HG02610 (cell line): ENCODE results near the gene KCNJ16.

Experiments used
- ATAC-seq: cut with Tn5 transposase; IDR thresholded peaks from one replicate; pipeline ENCODE4 v1.9.1; 2021; ENCODE audit warnings: mild to moderate bottlenecking, moderate library complexity; ENCODE audit not compliant: unreplicated experiment

Gene KCNJ16

DNA sequence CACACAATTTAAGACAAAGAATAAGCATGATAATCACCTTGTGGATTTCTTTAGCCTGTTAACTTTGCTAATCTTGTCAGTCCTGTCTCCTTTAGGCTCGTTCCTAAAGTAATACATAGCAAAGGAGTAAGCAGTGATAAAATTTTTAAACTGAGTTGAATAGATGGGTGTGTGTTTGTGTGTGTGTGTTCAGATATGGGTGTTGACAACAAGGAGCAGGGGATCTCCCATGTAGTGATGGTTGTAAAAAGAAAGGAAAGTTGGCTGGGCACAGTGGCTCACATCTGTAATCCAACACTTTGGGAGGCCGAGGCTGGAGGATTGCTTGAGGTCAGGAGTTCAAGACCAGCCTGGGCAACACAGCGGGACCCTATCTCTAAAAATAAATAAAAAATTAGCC is 49.7 kb downstream of the KCNJ16 start:
- ATAC-seq, result no peak

DNA sequence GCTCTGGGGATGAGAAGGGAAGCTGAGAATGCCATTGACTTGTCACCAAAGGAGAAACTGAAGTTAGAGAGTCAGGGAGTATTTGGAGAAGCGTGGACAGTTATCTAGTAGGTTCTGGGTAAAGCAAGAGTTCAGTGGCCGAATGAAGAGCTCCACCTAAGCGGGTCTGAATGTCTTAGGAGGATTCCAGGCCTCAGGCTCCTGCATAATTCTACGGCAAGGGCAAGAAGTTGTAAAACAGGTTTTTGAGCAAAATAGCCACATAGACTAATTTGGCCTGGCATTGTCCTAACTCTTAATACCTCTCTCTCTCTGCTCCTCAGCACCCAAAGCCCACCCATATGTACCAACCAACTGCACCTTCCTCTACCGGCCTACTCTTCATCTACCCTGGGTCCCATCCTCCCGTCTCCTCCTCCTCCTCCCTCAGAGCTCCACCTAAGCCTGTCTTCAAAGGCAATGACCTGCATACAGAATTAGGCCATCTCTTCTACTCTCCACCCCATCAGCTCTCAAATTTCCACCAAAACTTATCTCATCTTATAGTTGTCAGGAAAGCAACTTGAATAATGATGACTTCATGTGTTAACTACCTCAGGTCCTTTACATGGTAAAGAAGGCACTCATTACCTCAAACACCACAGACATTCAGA is 52.3 kb downstream of the KCNJ16 start:
- ATAC-seq, result no peak

DNA sequence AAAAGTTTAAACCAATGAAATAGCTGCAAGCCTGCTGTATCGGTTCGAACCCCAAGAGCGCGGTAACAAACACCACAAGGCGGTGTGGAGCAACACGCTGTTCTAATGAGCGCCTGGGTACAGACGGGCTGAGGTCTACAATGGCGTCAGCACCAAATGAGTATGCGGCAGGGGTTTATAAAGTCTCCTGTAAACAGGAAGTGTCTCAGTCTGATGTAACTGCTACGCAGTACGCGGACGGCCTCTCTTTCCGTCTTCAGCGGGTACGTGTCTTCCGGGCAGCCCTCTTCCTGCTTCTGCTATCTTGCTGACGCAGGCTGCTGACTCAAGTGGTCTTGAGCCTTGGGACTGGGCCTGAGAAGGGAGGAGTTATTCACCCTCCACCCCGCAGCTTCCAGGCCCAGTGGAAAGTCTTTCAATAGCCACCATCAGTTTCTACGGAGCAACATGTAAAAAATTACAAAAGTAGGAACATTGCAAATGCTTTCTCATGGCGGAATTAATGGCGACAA is 53.8 kb downstream of the KCNJ16 start:
- no peak for ATAC-seq

DNA sequence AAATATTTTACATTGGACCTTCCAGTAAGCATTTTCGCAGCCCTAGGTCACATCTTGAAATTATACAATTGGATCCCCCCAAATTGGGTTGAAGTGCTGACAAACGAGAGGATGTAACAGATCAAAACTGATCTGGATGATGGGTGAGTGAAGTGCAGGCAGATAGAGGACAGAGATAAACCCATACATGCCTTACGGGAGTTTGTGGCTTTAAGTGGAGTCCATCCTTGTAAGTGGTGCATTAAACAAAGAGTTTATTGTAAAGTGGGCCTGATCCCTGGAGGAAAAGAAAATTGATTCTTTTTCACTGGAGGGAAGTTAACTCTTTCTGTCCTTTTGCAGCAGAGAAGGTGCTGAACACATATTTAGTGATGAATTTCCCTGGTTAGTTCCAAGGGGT is 55.3 kb downstream of the KCNJ16 start:
- ATAC-seq, result no peak

- ATAC-seq, result no peak
Observed at GRCh38 chr17:70132505-70132904, 57.5 kb downstream of the KCNJ16 start.

DNA sequence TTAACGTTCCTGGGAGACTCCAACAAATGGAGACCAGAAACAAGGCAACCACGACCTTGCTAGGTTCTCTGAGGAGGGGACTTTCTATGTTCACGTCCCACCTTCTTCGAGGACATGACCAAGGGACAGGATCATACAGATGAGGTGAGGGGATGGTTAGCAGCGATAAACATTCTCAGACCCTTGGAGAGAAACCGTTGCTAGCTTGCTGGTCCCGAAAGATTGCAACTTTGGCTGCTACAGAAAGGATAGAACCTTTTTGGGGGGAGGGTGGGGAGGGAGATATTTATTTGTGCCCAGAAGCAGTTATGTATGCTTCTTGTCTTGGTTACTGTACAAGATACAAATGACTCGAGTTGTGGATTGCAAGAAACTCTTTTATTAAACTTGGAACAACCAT is 59.0 kb downstream of the KCNJ16 start:
- no peak for ATAC-seq

DNA sequence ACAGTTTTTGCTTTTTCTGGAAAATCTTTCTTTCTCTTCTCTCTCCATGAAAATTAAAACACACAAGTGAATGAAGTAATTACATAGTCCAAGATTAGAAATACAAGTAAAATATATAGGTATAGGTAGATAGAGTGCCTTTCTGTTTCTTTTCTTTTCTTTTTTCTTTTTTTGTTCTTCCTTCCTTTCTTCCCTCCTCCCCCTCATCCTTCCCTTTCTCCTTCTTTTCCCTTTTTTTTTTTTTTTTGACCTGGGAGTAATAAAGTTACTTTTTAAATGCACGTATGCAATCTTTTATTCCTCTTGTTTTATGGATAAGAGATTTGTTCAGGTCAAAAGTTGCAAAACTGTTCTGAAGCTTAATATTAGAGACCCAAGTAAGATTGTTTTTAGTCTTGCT is 59.8 kb downstream of the KCNJ16 start:
- no peak for ATAC-seq

DNA sequence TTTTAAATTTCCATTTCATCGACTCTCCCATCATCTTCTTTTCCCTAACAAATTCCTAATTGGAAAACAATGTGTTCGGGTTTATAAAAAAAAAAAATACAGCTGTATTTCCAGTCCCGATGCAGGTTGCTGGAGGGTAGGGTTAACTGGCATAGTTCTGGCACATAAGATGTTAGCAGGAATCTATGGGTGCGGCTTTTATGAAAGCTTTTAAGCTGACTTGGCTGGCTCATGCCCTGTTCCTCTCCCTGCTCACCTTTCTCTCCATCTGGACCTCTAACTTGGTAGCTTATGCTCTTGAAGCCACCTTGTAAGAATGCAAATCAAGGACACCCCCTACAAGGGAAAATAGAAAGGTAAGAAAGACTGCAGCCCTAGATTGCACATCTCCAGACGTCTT is 61.1 kb downstream of the KCNJ16 start:
- no peak for ATAC-seq

- peak; percentile 99 for ATAC-seq
Observed at GRCh38 chr17:70137451-70138230, 62.6 kb downstream of the KCNJ16 start.

DNA sequence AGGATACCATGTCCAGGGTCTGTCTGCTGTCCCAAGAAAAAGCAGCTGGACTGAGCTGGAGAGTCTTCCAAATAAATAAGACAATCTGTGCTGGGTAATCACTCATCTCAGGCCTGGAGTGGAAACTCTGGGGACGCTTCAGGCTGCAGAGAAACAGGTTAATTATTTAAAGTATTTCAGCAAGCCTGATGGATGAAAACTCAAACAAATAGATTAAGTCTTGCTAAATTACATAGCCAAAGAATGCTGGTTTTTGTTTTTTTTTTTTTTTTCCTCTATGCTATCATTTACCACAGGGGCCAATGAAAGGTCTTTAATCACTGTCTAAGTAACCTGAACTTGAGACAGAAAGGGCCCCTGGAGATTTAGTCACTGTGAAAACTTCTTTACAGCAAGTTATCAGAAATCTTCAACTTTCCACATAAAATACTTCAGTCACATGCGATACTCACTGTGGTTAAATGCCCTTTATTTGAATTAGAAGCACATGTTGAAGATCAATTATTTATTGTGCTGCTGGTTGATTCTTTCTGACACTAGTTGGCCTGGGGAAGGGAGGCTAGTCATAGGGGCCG is 63.4 kb downstream of the KCNJ16 start:
- no peak for ATAC-seq

DNA sequence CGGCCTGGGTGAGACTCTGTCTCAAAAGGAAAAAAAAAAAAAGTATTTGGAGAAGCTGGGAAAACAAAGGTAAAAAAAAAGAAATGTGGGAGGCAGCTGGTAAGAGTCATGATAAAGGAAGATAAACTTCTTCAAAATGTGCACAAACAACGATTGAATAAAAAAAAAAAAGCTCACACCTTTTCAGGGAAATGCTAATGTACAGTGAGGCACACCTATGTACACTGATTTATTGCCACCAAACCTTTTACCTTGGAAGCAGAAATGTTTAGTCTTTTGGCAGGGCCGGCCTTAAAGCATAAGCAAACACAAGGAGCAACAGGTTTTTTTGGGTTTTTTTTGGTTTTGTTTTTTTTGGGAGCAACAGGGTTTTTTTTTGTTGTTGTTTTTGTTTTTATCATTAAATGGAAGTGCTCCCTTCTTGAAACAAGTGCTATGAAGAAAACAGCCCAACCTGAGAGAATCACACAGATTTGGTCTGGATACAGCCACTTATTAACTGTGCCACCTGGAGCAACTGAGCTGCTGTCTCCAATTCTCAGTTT is 64.5 kb downstream of the KCNJ16 start:
- ATAC-seq, result no peak

- no peak for ATAC-seq
Observed at GRCh38 chr17:70144260-70144846, 69.3 kb downstream of the KCNJ16 start.

- no peak for ATAC-seq
Observed at GRCh38 chr17:70153210-70153609, 78.2 kb downstream of the KCNJ16 start.

DNA sequence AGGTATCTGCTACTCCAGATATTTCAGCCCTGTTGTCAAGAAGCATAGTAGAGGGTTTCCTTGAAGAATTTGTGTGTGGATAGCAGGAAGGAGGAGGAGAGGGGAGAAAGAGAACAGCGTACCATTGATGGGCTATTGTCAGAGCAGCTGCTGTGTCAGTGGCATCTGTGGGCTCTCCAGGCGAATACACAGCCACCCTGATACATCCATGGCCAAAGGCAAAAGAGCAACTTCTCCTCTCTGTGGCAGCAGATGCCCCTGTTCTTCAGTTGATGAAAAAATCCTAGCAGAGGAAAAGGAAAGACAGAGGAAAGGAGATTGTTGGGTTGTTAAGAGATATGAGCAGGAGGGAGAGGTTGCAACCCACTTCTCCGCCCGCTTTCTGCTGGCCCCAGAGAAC is 82.1 kb downstream of the KCNJ16 start:
- no peak for ATAC-seq

DNA sequence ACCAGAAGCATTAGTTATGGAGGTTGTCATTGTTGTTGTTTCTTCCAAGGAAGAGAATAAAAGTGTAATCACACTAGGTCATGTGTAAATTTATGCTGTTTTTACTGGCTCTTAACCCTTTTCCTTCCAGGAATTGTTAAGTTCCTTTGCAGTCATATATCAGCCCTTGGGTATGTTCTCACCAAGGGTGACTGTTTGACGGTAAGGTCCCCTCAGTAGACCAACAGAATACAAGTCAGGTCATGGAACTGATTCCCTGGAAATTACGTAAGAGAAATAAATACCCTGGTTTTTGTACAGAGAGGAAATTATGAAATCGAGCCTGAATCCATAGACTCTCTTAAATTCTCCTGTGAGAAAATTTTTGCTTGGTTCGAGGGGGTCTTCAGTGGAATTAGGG is 83.2 kb downstream of the KCNJ16 start:
- ATAC-seq, result no peak

GRCh38 chr17:70158591-70158990 is 83.6 kb downstream of the KCNJ16 start:
- ATAC-seq, result no peak

- ATAC-seq, result no peak
Observed at GRCh38 chr17:70159980-70160379, 85.0 kb downstream of the KCNJ16 start.

- ATAC-seq, result no peak
Observed at GRCh38 chr17:70161519-70161918, 86.5 kb downstream of the KCNJ16 start.

DNA sequence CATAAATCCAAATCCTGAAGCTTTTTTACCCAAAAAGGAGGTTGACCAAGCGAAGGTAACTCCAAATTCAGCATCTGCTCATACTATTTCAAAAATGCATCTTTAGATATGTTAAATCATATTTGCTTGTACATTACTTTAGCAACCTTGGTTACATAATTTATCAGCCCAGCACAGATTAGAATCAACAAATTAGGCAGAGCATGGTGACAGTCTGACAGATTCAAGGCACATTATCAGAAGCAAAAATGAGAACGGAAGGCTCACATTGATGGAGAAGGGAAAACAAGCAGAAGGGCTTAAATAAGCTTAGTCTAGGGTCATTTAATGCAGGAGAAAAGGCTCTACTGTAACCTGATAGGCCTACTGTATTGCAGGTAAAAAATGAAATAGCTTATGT is 90.4 kb downstream of the KCNJ16 start:
- ATAC-seq, result no peak

GRCh38 chr17:70166615-70167014 is 91.6 kb downstream of the KCNJ16 start:
- no peak for ATAC-seq
